Activated T-cell treated with anti-CD3 and anti-CD28 coated beads, Interleukin-2, amount 50 U/mL, for 24 hours (primary cell): Measurements from ENCODE around the gene OLIG3.

Experiments
- DNase-seq: peaks from one replicate; pipeline ENCODE4 v3.0.0-alpha.2; 2020
- H3K27ac Mint-ChIP-seq: 2 replicates; pipeline ENCODE4 v1.8.0; 2020; ENCODE audit warnings: mild to moderate bottlenecking, mixed read lengths
- H3K27me3 Mint-ChIP-seq: 2 replicates; pipeline ENCODE4 v1.8.0; 2020; ENCODE audit warnings: mixed read lengths
- H3K36me3 Mint-ChIP-seq: 2 replicates; pipeline ENCODE4 v1.8.0; 2020; ENCODE audit warnings: low read depth, mixed read lengths
- H3K4me1 Mint-ChIP-seq: 2 replicates; pipeline ENCODE4 v1.8.0; 2020; ENCODE audit warnings: low read depth, mixed read lengths
- H3K4me3 Mint-ChIP-seq: 2 replicates; pipeline ENCODE4 v1.8.0; 2020; ENCODE audit warnings: mild to moderate bottlenecking, moderate library complexity, mixed read lengths
- H3K9me3 Mint-ChIP-seq: 2 replicates; pipeline ENCODE4 v1.8.0; 2020; ENCODE audit warnings: mixed read lengths

OLIG3 gene

GRCh38 chr6:137465378-137466009 lies 28.7 kb downstream of the OLIG3 start:
- no peak for DNase-seq
- Mint-ChIP-seq H3K4me1 (no peaks in the 10 kb centered on the region), H3K27ac (no peak overlapping the region), H3K9me3 (no peaks in the 10 kb centered on the region), H3K4me3 (no peak overlapping the region), H3K27me3 (no peaks in the 10 kb centered on the region), H3K36me3 (no peaks in the 10 kb centered on the region)

- no peak for DNase-seq
- H3K4me3 Mint-ChIP-seq: no peak overlapping the region
- H3K27me3 Mint-ChIP-seq: peaks cover 11% of the 10 kb centered on the region
Observed at GRCh38 chr6:137452333-137452894, 41.8 kb downstream of the OLIG3 start.

GRCh38 chr6:137443901-137444300 lies 50.3 kb downstream of the OLIG3 start:
- H3K27ac Mint-ChIP-seq: no peak overlapping the region
- no peaks in the 10 kb centered on the region for H3K27me3 Mint-ChIP-seq
- no peaks in the 10 kb centered on the region for H3K36me3 Mint-ChIP-seq
- H3K9me3 Mint-ChIP-seq: peaks cover 4% of the 10 kb centered on the region
- no peak for DNase-seq
- H3K4me3 Mint-ChIP-seq: no peak overlapping the region
- H3K4me1 Mint-ChIP-seq: peaks cover 8% of the 10 kb centered on the region

More at GRCh38 chr6:137452333-137452894, 41.8 kb downstream of the OLIG3 start:
- Mint-ChIP-seq H3K9me3 (no peaks in the 10 kb centered on the region), H3K4me1 (no peaks in the 10 kb centered on the region), H3K27ac (no peak overlapping the region), H3K36me3 (no peaks in the 10 kb centered on the region)
